Activated CD8-positive, alpha-beta T cell treated with anti-CD3 and anti-CD28 coated beads, Interleukin-2, amount 10 ng/mL, durations not matched to agents 7 days and 5 days (primary cell): ENCODE measurements around the gene VASH2. TPM values are rescaled to one million over a fixed set of nuclear protein-coding genes. Genes with fewer than 3 reads are reported as not detected.
"Not testable (repeated sequence)": the region's sequence is repeated elsewhere in the genome, so short reads cannot be mapped to it uniquely, and the experiment has no call there.

Experiments used
- ATAC-seq: fragments of 150-1000 bp; cut with Tn5 transposase; one replicate; pipeline ENCODE4 v1.10.0; 2021; ENCODE audit warnings: moderate library complexity
- CTCF ChIA-PET: fragments of 350-600 bp; sonication (Branson Sonifier 250); formaldehyde crosslinking; loops from one replicate; lab custom pipeline; 2021; ENCODE audit warnings: antibody characterized with exemption; lab: Charles Lee
- POLR2A ChIA-PET: fragments of 350-600 bp; sonication (Branson Sonifier 250); formaldehyde crosslinking; loops from one replicate; lab custom pipeline; 2021; ENCODE audit warnings: antibody characterized with exemption; lab: Charles Lee
- DNase-seq: peaks from one replicate; pipeline ENCODE4 v3.0.0-alpha.2; 2020
- H3K27ac Mint-ChIP-seq: one replicate; pipeline ENCODE4 v1.8.0; 2021; ENCODE audit warnings: mild to moderate bottlenecking, mixed read lengths
- H3K27me3 Mint-ChIP-seq: one replicate; pipeline ENCODE4 v1.8.0; 2021; ENCODE audit warnings: low read depth, mixed read lengths
- H3K36me3 Mint-ChIP-seq: one replicate; pipeline ENCODE4 v1.8.0; 2021; ENCODE audit warnings: low read depth, mixed read lengths
- H3K4me1 Mint-ChIP-seq: one replicate; pipeline ENCODE4 v1.8.0; 2021; ENCODE audit warnings: low read depth, mixed read lengths
- H3K4me3 Mint-ChIP-seq: one replicate; pipeline ENCODE4 v1.8.0; 2021; ENCODE audit warnings: mild to moderate bottlenecking, mixed read lengths
- H3K9me3 Mint-ChIP-seq: one replicate; pipeline ENCODE4 v1.8.0; 2022; ENCODE audit warnings: mixed read lengths; ENCODE audit not compliant: insufficient read depth
- total RNA-seq, 2 experiments: library from RNA; stranded (reverse); gene quantifications; one replicate each; pipeline ENCODE4 v1.2.3, GENCODE V29; 2021

VASH2 gene
- total RNA-seq, 2 experiments from 2014 or later: 0.16 to 0.21 TPM

DNA sequence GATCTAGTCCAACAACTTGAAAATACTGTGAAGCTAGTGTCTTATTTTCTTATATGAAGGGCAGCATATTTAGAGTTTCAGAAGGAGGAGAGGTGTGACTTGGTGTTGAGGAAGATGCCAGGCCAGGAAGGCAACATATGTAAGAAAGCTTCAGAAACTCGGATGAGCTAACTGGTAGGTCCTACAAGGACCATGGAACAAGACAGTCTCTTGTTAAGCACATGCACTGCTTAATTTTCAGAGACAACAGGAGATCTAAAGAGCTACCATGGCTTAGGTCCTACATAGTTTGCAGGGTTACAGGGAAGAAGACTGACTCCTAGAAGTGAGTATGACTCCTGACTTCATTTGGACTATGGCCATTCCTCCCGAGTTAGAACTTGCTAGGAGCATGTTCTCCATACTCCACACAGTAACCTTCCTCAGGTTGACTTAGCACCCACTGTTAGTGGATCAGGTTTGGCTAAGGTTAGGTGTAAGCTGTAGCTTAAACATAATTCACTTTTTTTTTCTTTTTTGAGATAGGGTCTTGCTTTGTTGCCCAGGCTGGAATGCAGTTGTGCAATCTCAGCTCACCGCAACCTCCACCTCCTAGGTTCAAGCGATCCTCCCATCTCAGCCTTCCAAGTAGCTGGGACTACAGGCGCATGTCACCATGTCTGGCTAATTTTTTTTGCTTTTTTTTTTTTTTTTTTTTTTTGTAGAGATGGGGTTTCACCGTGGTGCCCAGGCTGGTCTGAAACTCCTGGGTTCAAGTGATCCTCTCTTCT is 34.4 kb downstream of the VASH2 start:
- ChIA-PET CTCF (interaction anchor here (1.0 to 1.5 kb wide), 3 partner anchors 10 to 529 kb away, joined by 3 to 6 read pairs (median 3); no protein-coding TSS in a partner anchor), POLR2A (no interaction called here)
- Mint-ChIP-seq H3K4me3 (no peak overlapping the region), H3K36me3 (peaks cover 8% of the 10 kb centered on the region), H3K27me3 (no peaks in the 10 kb centered on the region), H3K9me3 (no peaks in the 10 kb centered on the region), H3K27ac (no peak overlapping the region), H3K4me1 (peaks cover 11% of the 10 kb centered on the region)
- DNase-seq (no peak), ATAC-seq (no peak)

DNA sequence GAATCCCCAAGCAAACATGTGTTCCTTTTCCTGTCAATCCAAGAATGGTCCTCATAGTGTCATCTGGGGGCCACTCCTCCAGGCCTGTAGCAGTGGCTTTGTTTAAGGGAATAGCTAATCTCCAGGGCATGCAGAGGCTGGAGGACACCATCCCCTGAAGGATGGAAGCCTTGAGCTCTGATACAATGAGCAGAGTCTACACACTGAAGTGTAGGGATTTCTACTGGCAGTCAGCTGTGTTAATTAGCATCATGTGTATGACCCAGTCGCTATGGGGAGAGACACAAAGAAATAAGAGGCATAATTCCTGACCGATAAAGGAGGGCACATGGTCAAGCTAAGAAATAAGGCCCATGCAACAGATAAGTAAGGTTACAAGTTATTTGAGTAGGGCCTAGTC is 36.2 kb downstream of the VASH2 start:
- ATAC-seq: no peak
- CTCF ChIA-PET: interaction anchor here (0.8 to 1.8 kb wide), 2 partner anchors 8 to 171 kb away, joined by 5 read pairs; no protein-coding TSS in a partner anchor
- POLR2A ChIA-PET: no interaction called here
- no peak overlapping the region for H3K4me3 Mint-ChIP-seq
- DNase-seq: no peak
- peaks cover 6% of the 10 kb centered on the region for H3K4me1 Mint-ChIP-seq
- no peaks in the 10 kb centered on the region for H3K9me3 Mint-ChIP-seq
- peaks cover 10% of the 10 kb centered on the region for H3K36me3 Mint-ChIP-seq
- no peak overlapping the region for H3K27ac Mint-ChIP-seq
- H3K27me3 Mint-ChIP-seq: no peaks in the 10 kb centered on the region

DNA sequence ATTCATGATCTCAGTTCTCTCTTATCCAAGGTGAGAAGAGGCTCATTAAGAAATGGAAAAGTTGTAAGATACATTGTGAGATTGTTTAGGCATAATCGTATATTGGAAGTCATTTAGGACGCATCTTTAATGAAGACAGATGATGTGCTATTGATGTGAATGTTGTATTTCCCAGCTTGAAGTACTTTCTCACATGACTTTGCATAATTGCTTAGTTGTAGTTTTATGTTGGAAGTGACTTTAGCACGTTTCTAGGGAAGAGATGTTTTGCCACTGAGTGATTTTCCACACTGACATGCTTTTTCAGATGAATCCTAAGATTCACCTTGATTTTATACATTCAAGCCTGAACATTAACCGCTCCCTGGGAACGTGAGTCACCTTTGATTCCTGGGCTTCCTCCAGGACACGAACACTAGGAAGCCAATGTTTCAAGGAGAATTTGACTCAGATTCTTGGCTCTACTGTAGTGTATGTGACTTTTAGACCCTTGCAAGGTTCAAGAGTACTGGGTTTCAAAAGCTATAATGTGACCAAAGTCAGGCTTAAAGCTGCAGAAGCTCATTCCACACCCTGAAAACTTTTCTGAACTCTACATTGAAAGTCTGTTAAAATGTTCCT is 37.5 kb downstream of the VASH2 start:
- Mint-ChIP-seq H3K4me3 (no peak overlapping the region), H3K27ac (no peak overlapping the region), H3K4me1 (no peaks in the 10 kb centered on the region), H3K36me3 (peaks cover 14% of the 10 kb centered on the region), H3K9me3 (no peaks in the 10 kb centered on the region), H3K27me3 (no peaks in the 10 kb centered on the region)
- ChIA-PET CTCF (no interaction called here), POLR2A (no interaction called here)
- ATAC-seq: no peak
- DNase-seq: no peak

DNA sequence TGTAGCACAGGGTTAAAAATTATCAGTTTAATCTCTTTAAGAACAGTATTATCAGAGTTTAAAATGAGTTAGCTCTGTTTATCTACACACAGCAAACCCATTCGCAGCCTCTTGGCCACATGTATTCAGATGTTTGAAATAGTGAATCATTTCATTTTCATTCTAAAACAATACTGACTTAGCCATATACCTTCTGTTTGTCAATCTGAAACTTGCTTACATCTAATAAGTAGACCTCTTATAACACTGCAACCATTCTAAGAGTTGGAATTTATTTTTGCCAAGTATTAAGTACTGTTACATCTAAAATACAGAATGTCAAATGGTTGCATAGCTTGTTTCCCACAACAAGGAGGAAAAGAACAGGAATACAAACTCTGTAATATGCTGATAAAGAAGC is 39.9 kb downstream of the VASH2 start:
- no peaks in the 10 kb centered on the region for H3K9me3 Mint-ChIP-seq
- ATAC-seq: no peak
- H3K36me3 Mint-ChIP-seq: peaks cover 22% of the 10 kb centered on the region
- DNase-seq: no peak
- H3K27ac Mint-ChIP-seq: no peak overlapping the region
- CTCF ChIA-PET: interaction anchor here (0.9 kb wide), 1 partner anchor 534 kb away, joined by 3 read pairs; no protein-coding TSS in a partner anchor
- no peaks in the 10 kb centered on the region for H3K27me3 Mint-ChIP-seq
- no peak overlapping the region for H3K4me3 Mint-ChIP-seq
- no peaks in the 10 kb centered on the region for H3K4me1 Mint-ChIP-seq
- POLR2A ChIA-PET: no interaction called here

DNA sequence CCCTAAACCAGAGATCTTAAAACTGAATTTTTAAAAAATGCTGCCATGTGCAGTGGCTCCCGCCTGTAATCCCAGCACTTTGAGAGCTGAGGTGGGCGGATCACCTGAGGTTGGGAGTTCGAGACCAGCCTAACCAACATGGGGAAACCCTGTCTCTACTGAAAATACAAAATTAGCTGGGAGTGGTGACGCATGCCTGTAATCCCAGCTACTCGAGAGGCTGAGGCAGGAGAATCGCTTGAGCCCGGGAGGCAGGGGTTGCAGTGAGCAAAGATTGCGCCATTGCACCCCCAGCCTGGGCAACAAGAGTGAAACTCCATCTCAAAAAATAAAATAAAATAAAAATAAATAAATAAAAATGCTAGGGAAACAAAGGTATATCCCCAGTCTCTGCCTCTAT is 43.6 kb downstream of the VASH2 start:
- H3K4me1 Mint-ChIP-seq, H3K4me3 Mint-ChIP-seq, POLR2A ChIA-PET, ATAC-seq, H3K27me3 Mint-ChIP-seq, H3K27ac Mint-ChIP-seq, H3K9me3 Mint-ChIP-seq, DNase-seq: not testable (repeated sequence)
- peaks cover 34% of the 10 kb centered on the region for H3K36me3 Mint-ChIP-seq
- CTCF ChIA-PET: interaction anchor here (1.2 to 4.6 kb wide), 10 partner anchors 9 to 537 kb away, joined by 4 to 26 read pairs (median 8); no protein-coding TSS in a partner anchor

DNA sequence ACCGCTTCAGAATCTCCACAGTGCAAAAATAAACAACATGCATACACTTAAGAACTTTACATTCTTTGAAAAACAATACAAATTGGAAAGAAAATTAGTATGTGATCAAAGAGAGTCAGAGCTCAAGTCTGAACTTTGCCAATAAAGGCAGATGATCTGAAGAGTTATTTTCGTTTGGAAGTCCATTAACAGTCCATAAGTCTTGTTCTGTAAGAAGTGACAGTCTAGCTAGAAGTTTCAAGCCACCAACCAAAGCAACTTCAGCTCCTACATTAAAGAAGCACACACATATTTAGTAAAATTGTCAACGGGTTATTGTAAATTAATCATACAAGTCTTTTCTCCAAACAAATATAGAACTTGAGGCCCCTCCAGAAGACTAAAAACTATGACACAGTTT is 44.6 kb downstream of the VASH2 start:
- H3K27me3 Mint-ChIP-seq: no peaks in the 10 kb centered on the region
- ATAC-seq (no peak), DNase-seq (no peak)
- ChIA-PET POLR2A (interaction anchor here (1.1 kb wide), 1 partner anchor 56 kb away, joined by 3 read pairs; the partner anchor contains the start of gene RPS6KC1), CTCF (interaction anchor here (0.7 to 4.6 kb wide), 31 partner anchors 8 to 580 kb away, joined by 3 to 26 read pairs (median 4); partner anchors contain the start of genes ANGEL2, NSL1, PACC1 and RPS6KC1)
- peaks cover 1% of the 10 kb centered on the region for H3K4me1 Mint-ChIP-seq
- H3K9me3 Mint-ChIP-seq: no peaks in the 10 kb centered on the region
- H3K36me3 Mint-ChIP-seq: peaks cover 32% of the 10 kb centered on the region
- H3K4me3 Mint-ChIP-seq: no peak overlapping the region
- H3K27ac Mint-ChIP-seq: no peak overlapping the region

DNA sequence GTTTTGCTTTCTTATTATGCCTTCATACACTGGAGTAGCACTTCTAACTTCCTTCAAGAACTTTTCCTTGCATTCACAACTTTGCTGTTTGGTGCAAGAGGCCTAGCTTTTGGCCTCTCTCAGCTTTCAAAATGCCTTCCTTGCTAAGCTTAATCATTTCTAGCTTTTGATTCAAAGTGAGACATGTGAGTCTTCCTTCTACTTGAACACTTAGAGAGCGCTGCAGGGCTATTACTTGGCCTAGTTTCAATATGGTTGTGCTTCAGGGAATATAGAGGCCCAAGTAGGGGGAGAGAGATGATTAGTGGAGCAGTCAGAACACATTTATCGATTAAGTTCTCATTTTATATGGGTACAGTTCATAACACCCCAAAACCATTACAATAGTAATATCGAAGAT is 52.9 kb downstream of the VASH2 start:
- ChIA-PET POLR2A (no interaction called here), CTCF (interaction anchor here (1.2 to 1.6 kb wide), 4 partner anchors 8 to 253 kb away, joined by 3 to 6 read pairs (median 4); no protein-coding TSS in a partner anchor)
- ATAC-seq: no peak
- Mint-ChIP-seq H3K4me1 (peaks cover 2% of the 10 kb centered on the region), H3K27ac (no peak overlapping the region), H3K9me3 (no peaks in the 10 kb centered on the region), H3K36me3 (peaks cover 47% of the 10 kb centered on the region), H3K4me3 (no peak overlapping the region), H3K27me3 (no peaks in the 10 kb centered on the region)
- no peak for DNase-seq

DNA sequence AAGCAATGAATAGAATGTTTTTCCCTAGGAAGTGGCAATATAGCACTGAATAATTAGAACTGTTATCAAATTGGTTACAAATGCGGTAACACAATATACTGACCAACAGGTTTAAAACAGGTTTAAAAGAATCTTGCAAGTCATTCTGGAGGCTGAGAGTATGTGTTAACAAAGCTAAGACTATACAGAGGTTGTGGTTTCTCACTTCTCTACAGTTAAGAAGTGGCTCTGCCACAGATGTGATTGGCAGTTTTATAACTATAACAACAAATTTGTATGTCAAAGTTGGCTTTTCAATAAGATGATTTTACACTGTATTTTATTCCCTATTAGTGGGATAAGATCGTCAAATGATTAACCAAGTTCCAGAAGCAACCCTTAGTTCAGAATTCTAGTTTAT is 58.2 kb downstream of the VASH2 start:
- H3K27ac Mint-ChIP-seq: no peak overlapping the region
- H3K4me1 Mint-ChIP-seq: peaks cover 32% of the 10 kb centered on the region
- no peak overlapping the region for H3K4me3 Mint-ChIP-seq
- CTCF ChIA-PET: interaction anchor here (1.0 kb wide), 1 partner anchor 13 kb away, joined by 4 read pairs; no protein-coding TSS in a partner anchor
- H3K27me3 Mint-ChIP-seq: no peaks in the 10 kb centered on the region
- POLR2A ChIA-PET: interaction anchor here (0.6 kb wide), 1 partner anchor 231 kb away, joined by 3 read pairs; no protein-coding TSS in a partner anchor
- H3K36me3 Mint-ChIP-seq: peaks cover 59% of the 10 kb centered on the region
- no peak for DNase-seq
- no peaks in the 10 kb centered on the region for H3K9me3 Mint-ChIP-seq
- peak; percentile 49 for ATAC-seq

DNA sequence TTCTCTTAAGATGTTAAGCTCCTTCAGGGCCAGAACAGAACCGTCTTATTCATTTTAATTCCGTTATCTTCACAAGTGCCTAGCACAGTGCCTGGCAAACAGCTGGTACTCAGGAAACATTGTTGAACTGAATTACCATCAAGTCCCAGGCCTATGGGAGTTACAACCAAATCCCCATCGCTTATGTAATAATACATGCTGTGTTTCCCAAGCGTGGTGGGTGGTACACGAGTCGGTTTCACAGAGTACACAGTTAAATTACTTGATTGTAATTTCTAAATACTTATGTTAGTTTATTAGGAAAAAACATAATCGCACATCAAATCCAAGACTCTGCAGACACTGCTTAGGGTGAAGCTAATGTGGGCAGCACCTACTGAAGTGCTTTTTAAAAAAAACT is 64.3 kb downstream of the VASH2 start:
- peak overlapping the region; percentile 100 for H3K4me3 Mint-ChIP-seq
- peak overlapping the region; percentile 99 for H3K27ac Mint-ChIP-seq
- no peak for DNase-seq
- ChIA-PET POLR2A (interaction anchor here (1.0 kb wide), 1 partner anchor 223 kb away, joined by 3 read pairs; no protein-coding TSS in a partner anchor), CTCF (interaction anchor here (1.0 to 2.4 kb wide), 4 partner anchors 11 to 55 kb away, joined by 3 to 10 read pairs (median 4); no protein-coding TSS in a partner anchor)
- peaks cover 33% of the 10 kb centered on the region for H3K4me1 Mint-ChIP-seq
- ATAC-seq: no peak
- peaks cover 27% of the 10 kb centered on the region for H3K36me3 Mint-ChIP-seq
- no peaks in the 10 kb centered on the region for H3K27me3 Mint-ChIP-seq
- H3K9me3 Mint-ChIP-seq: no peaks in the 10 kb centered on the region

DNA sequence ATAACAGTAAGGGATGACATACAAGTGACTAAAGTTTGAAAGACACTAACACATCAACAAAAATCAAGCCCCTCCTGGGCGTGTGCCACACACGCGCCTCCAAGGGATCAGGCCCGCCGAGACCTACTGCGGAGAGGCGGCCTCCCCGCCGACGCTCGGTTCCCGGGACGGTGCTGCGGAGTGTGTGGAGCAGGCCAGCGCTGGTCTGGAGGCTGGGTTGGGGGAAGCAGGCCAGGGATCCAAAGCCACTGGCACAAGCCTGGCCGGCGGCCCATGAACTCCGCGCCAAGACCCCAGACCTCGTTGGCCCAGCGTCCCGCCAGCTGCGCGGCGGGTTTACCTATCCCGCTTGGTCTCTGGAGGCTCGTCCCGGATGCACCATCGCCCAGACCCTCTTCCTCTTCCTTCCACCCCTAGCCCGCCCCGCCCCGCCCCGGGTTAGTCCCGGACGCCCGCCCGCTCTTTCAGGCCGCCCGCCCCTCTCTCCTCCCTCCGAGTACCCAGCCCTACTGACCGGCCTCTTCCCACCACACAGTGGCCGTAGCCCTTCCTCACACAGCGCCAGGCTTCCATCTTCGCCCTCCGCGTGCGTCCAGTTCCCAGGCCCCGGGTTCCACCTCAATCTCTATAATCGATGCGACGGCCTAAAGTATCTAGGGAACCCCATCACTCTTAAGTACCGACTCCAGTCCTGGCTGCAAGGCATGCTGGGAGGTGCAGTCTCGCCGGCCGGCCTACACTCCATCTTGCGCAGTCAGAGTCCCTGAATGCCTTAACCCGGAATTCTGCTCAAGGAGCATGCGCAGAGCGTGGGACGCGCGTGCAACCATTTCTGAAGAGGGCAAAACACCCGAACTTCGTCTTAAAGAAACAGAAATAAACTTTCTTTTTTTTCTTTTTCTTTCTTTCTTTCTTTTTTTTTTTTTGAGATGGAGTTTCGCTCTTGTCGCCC is 65.0 kb downstream of the VASH2 start, which contains the start of gene ANGEL2:
ANGEL2 (minus strand) TSS at position 769 of the 952 bp plus-strand sequence; CDS start at position 573, 196 bp downstream.
- ATAC-seq (peak; percentile 98), DNase-seq (peak; percentile 98)
- H3K4me3 Mint-ChIP-seq: peak within 1 kb of the TSS; percentile 100
- H3K4me1 Mint-ChIP-seq: peaks cover 33% of the 10 kb centered on the region
- peaks cover 27% of the 10 kb centered on the region for H3K36me3 Mint-ChIP-seq
- POLR2A ChIA-PET: interaction anchor here (0.6 to 1.0 kb wide), 3 partner anchors 157 to 224 kb away, joined by 3 read pairs; partner anchors contain the start of genes FLVCR1, NSL1 and TATDN3
- CTCF ChIA-PET: interaction anchor here (1.0 to 2.4 kb wide), 3 partner anchors 18 to 54 kb away, joined by 3 to 10 read pairs (median 3); no protein-coding TSS in a partner anchor
- peak within 1 kb of the TSS; percentile 99 for H3K27ac Mint-ChIP-seq
- H3K27me3 Mint-ChIP-seq: no peaks in the 10 kb centered on the region
- no peaks in the 10 kb centered on the region for H3K9me3 Mint-ChIP-seq
